NCI-H460 (cell line): ENCODE results near the gene ZEB2. TPM values are rescaled to one million over a fixed set of nuclear protein-coding genes. Genes with fewer than 3 reads are reported as not detected.

Experiments used
- DNase-seq: peaks from one replicate; pipeline ENCODE4 v3.0.0-alpha.2; 2016; ENCODE audit warnings: low read depth; ENCODE audit errors: extremely low read depth
- total RNA-seq: library from RNA; depleted of rRNA; stranded (reverse); fragments of >200 nt; shearing (Covaris generic); gene quantifications from 2 replicates; pipeline ENCODE4 v1.2.3, GENCODE V29; 2014

The ZEB2 gene
- total RNA-seq, 1 experiment from 2014 or later: 50.0 TPM

DNA sequence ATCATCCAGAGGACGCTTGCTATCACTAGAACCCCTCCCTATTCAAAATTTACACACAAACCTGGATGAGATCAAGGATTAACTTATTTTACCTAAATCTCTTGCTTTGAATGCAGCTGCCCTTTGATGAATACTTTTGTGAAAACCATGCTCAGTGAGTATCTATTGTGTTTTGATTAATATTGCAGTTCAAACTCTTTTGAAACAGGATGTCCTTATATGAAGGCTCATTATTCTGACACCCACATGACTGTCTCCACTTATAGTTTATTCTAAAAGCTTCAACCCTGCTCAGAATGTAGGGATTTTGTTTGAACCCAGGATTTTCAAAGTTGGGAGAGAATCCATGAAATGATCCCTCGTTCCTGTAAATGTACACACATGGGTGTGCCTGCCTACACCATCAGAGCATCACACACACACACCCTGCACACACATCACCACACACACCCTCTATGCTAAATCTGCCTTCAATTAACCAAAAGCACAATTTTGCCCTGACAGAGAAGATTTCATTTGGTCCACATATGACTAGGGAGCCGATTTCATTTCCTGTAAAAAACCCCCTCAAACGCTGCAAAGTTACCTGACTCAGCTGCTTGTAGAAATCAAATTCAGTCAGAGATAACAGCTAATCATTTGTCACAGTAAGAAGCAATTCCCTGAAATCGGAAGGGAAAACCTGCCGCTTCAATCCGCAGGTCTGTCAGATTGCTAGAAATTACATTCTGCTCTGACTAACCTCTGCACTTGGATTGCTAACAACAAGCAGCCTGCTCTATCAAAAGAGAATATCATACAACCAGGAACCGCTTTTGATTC is 65.2 kb downstream of the ZEB2 start:
- DNase-seq: no peak

DNA sequence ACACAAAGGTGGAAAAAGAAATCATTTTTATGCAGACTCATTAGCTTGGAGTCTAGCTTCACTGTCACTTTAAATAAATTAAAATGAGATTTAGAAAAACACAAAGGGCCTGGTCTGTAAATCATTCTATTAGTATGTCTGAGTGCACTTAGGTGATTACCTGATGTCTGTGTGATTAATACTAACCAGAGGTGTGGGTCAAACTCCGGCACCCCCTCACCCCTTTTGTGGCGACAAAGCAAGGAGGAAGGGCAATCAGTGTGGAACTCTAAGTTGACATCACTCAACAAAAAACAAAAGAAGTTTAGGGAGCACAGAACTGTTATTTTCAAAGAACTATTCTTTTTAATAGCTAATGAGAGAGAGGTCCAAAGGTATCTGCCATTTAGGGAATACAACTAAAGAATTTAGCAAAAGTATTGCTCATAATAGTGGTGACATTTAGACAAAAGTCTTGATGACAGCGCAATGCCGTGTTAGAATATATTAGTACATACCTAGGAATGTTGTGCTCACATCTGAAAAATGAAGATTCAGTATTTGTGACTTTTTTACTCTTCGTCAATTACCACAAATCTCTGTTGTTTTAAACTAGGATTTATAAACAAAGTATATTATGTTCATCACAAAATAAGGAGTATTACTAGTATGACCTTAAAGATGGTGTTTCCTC is 66.3 kb downstream of the ZEB2 start:
- no peak for DNase-seq

GRCh38 chr2:144452989-144453336 is 67.0 kb downstream of the ZEB2 start:
- DNase-seq: no peak

- no peak for DNase-seq
Observed at GRCh38 chr2:144452169-144452988, 67.5 kb downstream of the ZEB2 start.

DNA sequence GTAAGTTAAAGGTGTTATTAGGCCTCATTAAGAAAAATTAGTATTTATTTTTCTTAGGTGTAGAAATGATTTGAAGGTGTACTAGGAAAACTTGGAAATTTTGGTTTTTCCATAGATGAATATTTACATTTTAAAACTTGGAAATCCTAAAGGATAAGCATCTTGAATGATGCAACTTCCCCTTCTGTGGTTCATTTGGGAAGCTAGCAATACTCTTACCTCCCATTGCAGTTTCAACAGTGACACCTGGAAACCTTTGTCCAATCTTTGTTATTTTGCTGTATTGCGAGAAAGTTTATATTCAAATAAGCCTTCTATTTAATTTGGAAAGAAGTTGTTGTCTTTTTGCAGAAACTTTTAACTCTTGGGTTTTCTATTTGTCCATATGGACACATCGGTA is 68.5 kb downstream of the ZEB2 start:
- no peak for DNase-seq

DNA sequence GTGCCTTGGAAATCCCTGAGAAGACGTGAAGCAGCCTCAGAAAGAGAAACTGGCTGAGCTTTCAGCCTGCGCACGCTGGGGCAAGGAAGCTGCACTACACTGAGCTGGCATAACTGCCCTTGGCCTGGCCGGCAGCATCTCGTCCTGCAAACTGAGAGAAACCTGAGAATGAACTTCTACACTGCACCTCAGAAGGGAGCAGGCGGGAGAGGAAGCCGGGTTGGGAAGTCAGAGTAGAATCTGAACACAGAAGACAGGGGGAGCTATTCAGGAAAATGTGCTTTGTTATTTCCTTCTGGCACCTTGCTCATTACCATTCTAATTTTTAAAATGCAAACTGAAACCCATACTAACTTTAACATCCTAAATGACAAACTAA is 70.9 kb downstream of the ZEB2 start:
- DNase-seq: no peak

GRCh38 chr2:144448389-144449027 is 71.4 kb downstream of the ZEB2 start:
- DNase-seq: no peak

DNA sequence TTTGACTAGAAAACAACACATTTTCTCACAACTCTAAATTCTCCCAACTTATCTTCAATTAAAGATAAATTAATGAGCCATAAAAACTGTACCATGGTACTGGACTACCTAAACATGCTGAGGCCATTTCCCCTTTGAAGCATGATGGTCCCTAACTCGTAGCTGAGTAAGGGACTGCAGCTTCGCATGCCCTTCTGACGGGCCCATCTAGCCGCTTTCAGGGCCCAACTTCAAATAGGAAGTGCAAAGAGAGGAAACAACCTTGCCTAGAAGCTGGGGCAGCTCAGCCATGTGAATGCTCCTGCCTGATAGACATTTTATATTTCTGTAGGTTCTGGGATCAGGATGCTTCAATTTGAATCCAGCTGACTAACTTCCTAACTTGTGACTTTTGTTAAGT is 72.4 kb downstream of the ZEB2 start:
- DNase-seq: no peak

GRCh38 chr2:144446136-144446535 is 73.8 kb downstream of the ZEB2 start:
- no peak for DNase-seq

DNA sequence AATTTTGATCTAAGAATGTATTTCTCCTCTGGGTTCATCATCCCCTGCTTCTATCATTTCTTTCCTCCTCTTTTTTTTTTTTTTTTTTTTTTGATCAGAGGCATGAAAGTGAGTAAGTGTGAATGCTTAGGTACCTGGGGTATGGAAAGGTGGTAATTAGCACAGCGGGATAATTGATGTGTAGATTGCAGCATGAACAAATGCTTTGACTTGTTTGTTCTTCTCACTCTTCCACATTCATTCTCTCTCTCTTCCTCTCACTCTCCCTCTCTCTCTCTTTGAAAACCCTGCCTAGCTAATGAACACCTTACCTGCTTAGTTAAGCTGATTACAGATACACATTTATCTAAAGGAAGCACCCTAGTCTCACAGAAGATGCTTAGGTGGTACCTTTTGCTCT is 74.7 kb downstream of the ZEB2 start:
- DNase-seq: no peak

DNA sequence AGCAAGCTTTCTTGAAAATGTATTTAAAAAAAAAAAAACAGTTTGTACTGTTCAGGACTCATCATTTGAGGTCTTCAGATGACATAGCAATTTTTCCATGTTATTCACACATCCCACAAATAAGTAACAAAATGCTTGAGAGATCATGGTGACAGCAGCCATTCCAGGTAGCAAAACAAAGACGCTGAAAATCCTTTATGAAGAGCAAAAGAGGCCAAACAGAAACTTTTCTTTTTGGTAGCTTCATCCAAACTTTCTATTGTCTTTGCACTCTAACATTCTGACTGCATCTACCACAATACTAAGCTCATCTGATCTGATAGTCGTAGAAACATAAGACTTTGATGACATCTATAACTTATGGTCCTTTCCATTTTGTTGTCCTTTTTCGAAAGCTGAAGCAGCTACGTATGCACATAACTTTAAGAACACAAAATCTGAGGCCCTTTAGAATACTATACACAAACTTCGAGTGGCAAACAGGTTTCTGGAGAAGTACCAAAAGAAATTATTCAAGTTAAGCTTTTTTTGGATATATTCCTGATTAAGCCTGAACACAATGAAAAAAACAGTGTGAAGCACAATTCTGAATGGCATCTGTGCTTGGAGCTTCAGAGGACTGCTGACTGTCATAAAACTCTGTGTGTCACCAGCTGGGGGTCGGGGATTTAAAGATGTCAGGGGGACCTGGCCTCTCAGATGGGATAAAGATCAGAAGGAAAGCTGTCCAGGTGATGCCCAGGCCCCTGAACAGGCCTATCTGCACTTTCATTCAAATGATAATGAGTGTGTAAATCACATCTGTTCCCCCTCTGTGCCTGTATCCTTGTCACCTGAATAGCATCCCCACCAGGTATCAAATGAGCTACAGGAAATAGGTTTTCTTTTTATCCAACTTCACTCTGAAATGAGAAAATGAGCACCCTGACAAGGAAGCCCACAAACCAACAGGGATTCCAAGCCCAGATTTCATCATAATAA is 75.8 kb downstream of the ZEB2 start:
- no peak for DNase-seq

- no peak for DNase-seq
Observed at GRCh38 chr2:144441711-144442141, 78.2 kb downstream of the ZEB2 start.

- no peak for DNase-seq
Observed at GRCh38 chr2:144439993-144440392, 79.9 kb downstream of the ZEB2 start.

- no peak for DNase-seq
Observed at GRCh38 chr2:144438801-144439631, 80.9 kb downstream of the ZEB2 start.

GRCh38 chr2:144437636-144438035 is 82.3 kb downstream of the ZEB2 start:
- no peak for DNase-seq

GRCh38 chr2:144434425-144435222 is 85.3 kb downstream of the ZEB2 start:
- no peak for DNase-seq

- DNase-seq: no peak
Observed at GRCh38 chr2:144432921-144433320, 87.0 kb downstream of the ZEB2 start.

DNA sequence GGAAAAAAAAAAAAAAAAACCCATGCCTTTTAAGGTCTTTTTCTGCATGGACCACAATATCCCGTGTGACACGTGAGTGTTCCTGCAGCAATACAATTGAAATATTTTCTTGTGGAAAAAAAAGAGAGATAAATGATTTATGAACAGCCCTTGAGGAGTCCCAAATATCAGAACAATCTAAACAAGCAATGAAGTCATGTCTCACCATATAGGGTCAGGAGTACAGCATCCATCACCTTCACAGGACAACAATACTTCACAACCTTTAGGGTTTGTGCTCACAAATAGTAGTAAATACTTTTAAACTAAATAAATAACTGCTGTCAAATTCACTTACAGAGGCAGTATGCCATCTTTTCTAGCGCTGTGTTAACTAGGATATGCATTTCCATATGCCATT is 87.9 kb downstream of the ZEB2 start:
- DNase-seq: no peak
